ENCODE measurements around the gene PRPSAP2. TPM values are rescaled to one million over a fixed set of nuclear protein-coding genes. Genes with fewer than 3 reads are reported as not detected.

Gene PRPSAP2
- polyA plus RNA-seq, 1 experiment = 13.0 TPM

DNA sequence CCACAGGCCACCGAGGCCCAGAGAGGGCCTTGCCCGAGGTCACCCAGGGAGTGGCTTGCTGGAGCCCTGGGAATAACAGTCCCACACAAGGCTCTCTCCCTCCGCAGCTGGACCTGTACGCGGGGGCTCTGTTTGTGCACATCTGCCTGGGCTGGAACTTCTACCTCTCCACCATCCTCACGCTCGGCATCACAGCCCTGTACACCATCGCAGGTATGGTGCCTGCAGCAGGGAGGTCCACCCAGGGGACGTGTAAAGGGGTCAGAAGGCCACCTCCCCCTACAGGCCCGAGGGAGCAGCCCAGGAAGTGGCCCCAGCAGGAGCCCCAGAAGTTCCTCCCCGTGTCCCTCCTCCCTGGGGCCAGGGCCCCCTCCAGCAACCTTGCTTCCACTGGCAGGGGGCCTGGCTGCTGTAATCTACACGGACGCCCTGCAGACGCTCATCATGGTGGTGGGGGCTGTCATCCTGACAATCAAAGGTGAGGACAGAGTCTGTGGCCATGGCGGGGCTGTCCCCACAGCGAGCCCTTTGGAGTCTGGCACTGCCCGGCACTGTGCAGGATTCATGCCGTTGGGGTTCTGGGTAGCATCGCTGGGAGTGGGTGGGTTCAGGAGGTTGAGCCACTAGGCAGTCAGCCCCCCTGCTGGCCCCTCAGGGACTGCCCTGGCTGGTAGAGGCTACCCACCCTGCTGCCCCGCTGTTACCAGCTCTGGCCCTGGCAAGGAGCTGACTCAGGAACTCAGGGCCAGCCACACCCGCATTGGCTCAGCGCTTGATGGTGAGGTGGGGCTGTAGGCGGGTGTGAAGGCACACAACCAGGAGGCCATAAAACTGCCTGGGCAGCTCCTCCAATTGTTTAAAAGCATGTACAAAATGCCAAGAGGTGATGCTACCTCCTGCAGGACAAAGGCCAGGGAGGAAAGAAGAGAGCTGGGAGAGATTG is 111.3 kb downstream of the PRPSAP2 start:
- peaks cover 9% of the 10 kb centered on the region for H3K36me3 ChIP-seq (ENCODE audit: control insufficient read depth, insufficient read depth, low read length)
- no peaks in the 10 kb centered on the region for H3K27me3 ChIP-seq (ENCODE audit: control insufficient read depth, insufficient read depth, low read length)
- no peak overlapping the region for H3K4me3 ChIP-seq (ENCODE audit: low read depth, low read length)
- TF ChIP-seq CTCF (IDR thresholded peaks at IDR 0.05; ENCODE audit: insufficient read depth, low read depth, low read length) = no peak
- no peak for DNase-seq (ENCODE audit: low read depth)
- POLR2A ChIA-PET = no interaction called here
- CTCF ChIA-PET = interaction anchor here (0.8 to 1.3 kb wide), 3 partner anchors 8 to 114 kb away, joined by 3 to 14 read pairs (median 7); no protein-coding TSS in a partner anchor

DNA sequence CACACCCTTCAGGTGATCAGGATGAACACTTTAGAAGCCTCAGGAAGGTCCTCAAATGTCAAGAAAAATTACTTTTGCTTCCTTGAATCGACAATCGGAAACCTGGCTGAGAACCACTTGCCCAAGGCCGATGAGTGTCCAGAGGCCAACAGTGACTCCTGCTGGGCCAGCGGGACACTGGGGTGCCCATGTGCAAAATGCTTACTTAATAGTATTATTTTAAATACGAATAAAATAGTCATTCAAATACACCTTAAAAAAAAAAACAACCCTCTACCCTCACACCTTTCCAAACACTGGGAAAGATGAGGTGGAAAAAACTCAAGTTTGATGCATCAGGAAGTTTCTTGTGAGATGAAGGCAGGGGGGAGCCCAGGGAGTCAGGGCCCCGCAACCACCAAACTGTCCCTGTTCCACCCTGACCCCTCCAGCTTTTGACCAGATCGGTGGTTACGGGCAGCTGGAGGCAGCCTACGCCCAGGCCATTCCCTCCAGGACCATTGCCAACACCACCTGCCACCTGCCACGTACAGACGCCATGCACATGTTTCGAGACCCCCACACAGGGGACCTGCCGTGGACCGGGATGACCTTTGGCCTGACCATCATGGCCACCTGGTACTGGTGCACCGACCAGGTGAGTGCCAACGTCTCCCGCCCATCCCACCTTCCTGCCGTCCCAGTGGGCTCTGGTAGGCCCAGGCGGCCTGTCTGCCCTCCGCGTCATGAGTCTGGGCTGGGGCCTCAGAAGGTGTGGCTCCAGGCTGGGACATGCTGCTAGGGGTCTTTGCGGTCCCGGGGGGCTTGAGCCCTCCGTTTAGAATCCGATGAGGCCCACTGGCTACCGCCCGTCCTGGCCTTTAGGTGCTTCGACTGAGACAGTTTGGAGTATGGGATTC is 112.9 kb downstream of the PRPSAP2 start:
- no peak overlapping the region for H3K4me3 ChIP-seq (ENCODE audit: low read depth, low read length)
- POLR2A ChIA-PET = no interaction called here
- no peak for DNase-seq (ENCODE audit: low read depth)
- TF ChIP-seq CTCF (IDR thresholded peaks at IDR 0.05; ENCODE audit: insufficient read depth, low read depth, low read length) = peak; percentile 24; the same call in 1 of the 2 replicates
- H3K27me3 ChIP-seq (ENCODE audit: control insufficient read depth, insufficient read depth, low read length) = no peaks in the 10 kb centered on the region
- H3K36me3 ChIP-seq (ENCODE audit: control insufficient read depth, insufficient read depth, low read length) = peaks cover 14% of the 10 kb centered on the region
- CTCF ChIA-PET = interaction anchor here (0.9 to 1.7 kb wide), 3 partner anchors 10 kb away, joined by 3 to 14 read pairs (median 7); no protein-coding TSS in a partner anchor

DNA sequence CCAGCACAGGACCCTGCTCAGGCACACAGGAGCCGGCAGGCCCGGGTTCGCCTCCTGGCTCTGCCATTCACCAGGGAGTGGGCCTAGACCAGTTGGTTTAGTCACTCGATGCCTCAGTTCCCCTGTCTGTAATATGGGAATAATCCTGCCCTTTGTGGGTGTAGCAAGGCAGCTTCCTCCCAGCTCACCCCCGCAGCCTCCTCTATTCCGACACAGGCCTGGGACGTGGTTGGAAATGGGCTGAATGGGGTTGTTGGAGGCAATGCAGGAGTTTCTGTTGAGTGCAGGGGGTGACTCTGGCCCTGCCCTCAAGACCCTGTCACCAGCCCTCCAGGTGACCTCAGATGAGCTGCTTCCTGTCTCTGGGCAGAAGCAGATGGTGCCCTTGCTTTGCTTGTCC is 113.9 kb downstream of the PRPSAP2 start:
- POLR2A ChIA-PET = no interaction called here

GRCh38 chr17:18974407-18975149 is 116.6 kb downstream of the PRPSAP2 start:
- Histone ChIP-seq H3K27me3 (ENCODE audit: control insufficient read depth, insufficient read depth, low read length) (no peaks in the 10 kb centered on the region), H3K36me3 (ENCODE audit: control insufficient read depth, insufficient read depth, low read length) (peaks cover 39% of the 10 kb centered on the region), H3K4me3 (ENCODE audit: low read depth, low read length) (no peak overlapping the region)
- CTCF ChIA-PET = interaction anchor here (2.3 kb wide), 1 partner anchor 14 kb away, joined by 13 read pairs; no protein-coding TSS in a partner anchor
- no peak for TF ChIP-seq CTCF (IDR thresholded peaks at IDR 0.05; ENCODE audit: insufficient read depth, low read depth, low read length)
- no peak for DNase-seq (ENCODE audit: low read depth)
- POLR2A ChIA-PET = no interaction called here

More for the DNA sequence above, 113.9 kb downstream of the PRPSAP2 start:
- DNase-seq (ENCODE audit: low read depth) = no peak
- TF ChIP-seq CTCF (IDR thresholded peaks at IDR 0.05; ENCODE audit: insufficient read depth, low read depth, low read length) = no peak
- Histone ChIP-seq H3K4me3 (ENCODE audit: low read depth, low read length) (no peak overlapping the region), H3K27me3 (ENCODE audit: control insufficient read depth, insufficient read depth, low read length) (no peaks in the 10 kb centered on the region), H3K36me3 (ENCODE audit: control insufficient read depth, insufficient read depth, low read length) (peaks cover 20% of the 10 kb centered on the region)
- CTCF ChIA-PET = interaction anchor here (1.7 kb wide), 1 partner anchor 11 kb away, joined by 7 read pairs; no protein-coding TSS in a partner anchor
